ENCODE measurements around the gene LGSN. TPM values are rescaled to one million over a fixed set of nuclear protein-coding genes. Genes with fewer than 3 reads are reported as not detected.

LGSN gene
- total and polyA plus RNA-seq, 2 of the 13 experiments (the other 11 are each of a cell fraction or from before 2014, with no cell fraction given): 0.13 to 0.63 TPM

DNA sequence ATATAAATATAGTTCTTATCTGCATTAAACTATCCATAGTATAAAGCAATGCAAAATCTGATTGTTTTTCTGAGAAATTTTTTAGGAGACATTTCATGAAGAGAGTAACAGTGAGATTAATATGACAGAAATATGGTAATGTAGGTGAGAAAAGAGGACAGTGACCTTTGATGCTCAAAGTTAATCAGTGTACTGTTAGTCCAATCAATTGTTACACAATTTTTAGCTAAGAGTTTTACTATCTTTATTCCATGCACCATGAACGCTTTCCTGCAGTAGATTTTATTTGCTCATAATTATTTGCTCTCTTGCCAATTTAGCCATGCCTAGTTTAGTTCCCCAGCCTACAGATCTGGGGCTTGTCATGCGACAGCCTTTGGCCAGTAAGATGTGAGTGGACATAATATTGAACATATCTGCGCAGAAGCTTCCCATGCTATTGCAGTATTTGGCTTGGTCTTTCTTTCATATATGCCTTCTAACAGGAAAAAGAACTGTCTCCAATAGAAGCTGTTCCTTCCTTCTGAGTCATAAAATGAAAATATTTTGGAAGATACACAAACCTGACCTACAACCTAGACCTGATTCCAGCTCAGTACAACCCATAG lies 69.8 kb downstream of the LGSN start:
- H2AFZ ChIP-seq (ENCODE audit: low read length): no peak overlapping the region
- intact Hi-C loops (cut with micrococcal nuclease; ENCODE audit: unreplicated experiment): no loop called here
- no peaks in the 10 kb centered on the region for H3K79me2 ChIP-seq (ENCODE audit: insufficient read depth, low read length)
- WGBS (ENCODE audit: low lambda C conversion rate): 31% methylated on average over 3 of the region's 3 CpGs
- BruUV-seq (replicated peaks): no TSS peak
- CTCF ChIA-PET (ENCODE audit: low intra/inter-chr PET ratio, low total read pairs): no interaction called here
- 0 out of 2 replicates have a peak, but pooled peaks cover 4% of the 10 kb centered on the region for H3K4me1 ChIP-seq (ENCODE audit: insufficient read depth, low read length)
- H3K36me3 ChIP-seq (replicated peaks in 1 of 2; ENCODE audit: control insufficient read depth in 1 of 2, insufficient read depth in 2 of 2, low read length in 2 of 2): no peaks in the 10 kb centered on the region
- in situ Hi-C loops (cut with HindIII; ENCODE audit: extremely low pct_ligation_motif_present, low pct_unique_long_range_greater_than_20kb): no loop called here
- H3K27ac ChIP-seq (ENCODE audit: extremely low read length, insufficient read depth, low read length): no peak overlapping the region
- no peaks in the 10 kb centered on the region for H3K27me3 ChIP-seq (ENCODE audit: control insufficient read depth in 1 of 2, insufficient read depth in 2 of 2, low read length in 2 of 2)
- H3K9ac ChIP-seq (ENCODE audit: insufficient read depth, low read depth, low read length): no peak overlapping the region
- H3K4me3 ChIP-seq (replicated peaks in 1 of 3; ENCODE audit: insufficient read depth in 1 of 3, low read depth in 2 of 3, low read length in 3 of 3): no peak overlapping the region
- H4K20me1 ChIP-seq (ENCODE audit: insufficient read depth, low read length): no peaks in the 10 kb centered on the region
- DNase-seq (ENCODE audit: low spot score) (no peak), FAIRE-seq (no peak), ATAC-seq (no peak)
- TF ChIP-seq, protein P1, sequence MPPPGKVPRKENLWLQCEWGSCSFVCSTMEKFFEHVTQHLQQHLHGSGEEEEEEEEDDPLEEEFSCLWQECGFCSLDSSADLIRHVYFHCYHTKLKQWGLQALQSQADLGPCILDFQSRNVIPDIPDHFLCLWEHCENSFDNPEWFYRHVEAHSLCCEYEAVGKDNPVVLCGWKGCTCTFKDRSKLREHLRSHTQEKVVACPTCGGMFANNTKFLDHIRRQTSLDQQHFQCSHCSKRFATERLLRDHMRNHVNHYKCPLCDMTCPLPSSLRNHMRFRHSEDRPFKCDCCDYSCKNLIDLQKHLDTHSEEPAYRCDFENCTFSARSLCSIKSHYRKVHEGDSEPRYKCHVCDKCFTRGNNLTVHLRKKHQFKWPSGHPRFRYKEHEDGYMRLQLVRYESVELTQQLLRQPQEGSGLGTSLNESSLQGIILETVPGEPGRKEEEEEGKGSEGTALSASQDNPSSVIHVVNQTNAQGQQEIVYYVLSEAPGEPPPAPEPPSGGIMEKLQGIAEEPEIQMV (CRISPR knock-in tag; IDR thresholded peaks at IDR 0.05; ENCODE audit: low read depth): no peak
- TF ChIP-seq ZNF619 (CRISPR knock-in tag; IDR thresholded peaks at IDR 0.05) (no peak), SATB2 (CRISPR knock-in tag; IDR thresholded peaks at IDR 0.05) (no peak)
- H3K4me2 ChIP-seq (ENCODE audit: low read depth, low read length): no peak overlapping the region
- POLR2A ChIA-PET: no interaction called here
- H3K9me3 ChIP-seq (ENCODE audit: low read length): no peaks in the 10 kb centered on the region

DNA sequence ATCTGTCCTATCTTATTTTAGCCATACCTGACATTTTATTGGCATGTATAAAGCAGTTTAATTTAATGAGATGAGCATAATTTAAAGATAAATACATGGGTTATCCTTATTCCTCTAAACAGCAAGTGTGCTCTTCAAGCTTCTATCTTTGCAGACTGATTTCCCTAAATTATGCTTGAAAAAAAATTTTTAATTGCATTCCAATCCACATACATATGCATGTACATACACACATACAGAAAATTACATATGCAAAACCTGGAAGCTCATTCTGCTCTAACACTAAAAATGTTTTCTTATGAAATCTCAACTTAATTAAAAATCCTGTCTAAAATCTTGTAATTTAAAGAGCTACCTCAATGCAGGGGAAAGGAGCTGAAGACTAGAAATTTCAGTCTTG lies 73.2 kb downstream of the LGSN start:
- ChIA-PET POLR2A (no interaction called here), CTCF (ENCODE audit: low intra/inter-chr PET ratio, low total read pairs) (no interaction called here)
- DNase-seq (ENCODE audit: low spot score): no peak
- Histone ChIP-seq H3K4me3 (replicated peaks in 1 of 3; ENCODE audit: insufficient read depth in 1 of 3, low read depth in 2 of 3, low read length in 3 of 3) (no peak overlapping the region), H3K4me1 (ENCODE audit: insufficient read depth, low read length) (0 out of 2 replicates have a peak, but pooled peaks cover 4% of the 10 kb centered on the region), H3K9me3 (ENCODE audit: low read length) (no peaks in the 10 kb centered on the region), H2AFZ (ENCODE audit: low read length) (no peak overlapping the region), H3K27ac (ENCODE audit: extremely low read length, insufficient read depth, low read length) (no peak overlapping the region), H3K9ac (ENCODE audit: insufficient read depth, low read depth, low read length) (no peak overlapping the region), H3K79me2 (ENCODE audit: insufficient read depth, low read length) (no peaks in the 10 kb centered on the region), H3K27me3 (ENCODE audit: control insufficient read depth in 1 of 2, insufficient read depth in 2 of 2, low read length in 2 of 2) (no peaks in the 10 kb centered on the region), H4K20me1 (ENCODE audit: insufficient read depth, low read length) (no peaks in the 10 kb centered on the region), H3K36me3 (replicated peaks in 1 of 2; ENCODE audit: control insufficient read depth in 1 of 2, insufficient read depth in 2 of 2, low read length in 2 of 2) (no peaks in the 10 kb centered on the region), H3K4me2 (ENCODE audit: low read depth, low read length) (no peak overlapping the region)
- FAIRE-seq: no peak
- intact Hi-C loops (cut with micrococcal nuclease; ENCODE audit: unreplicated experiment): no loop called here
- no peak for ATAC-seq
- BruUV-seq (replicated peaks): no TSS peak
- in situ Hi-C loops (cut with HindIII; ENCODE audit: extremely low pct_ligation_motif_present, low pct_unique_long_range_greater_than_20kb): no loop called here
- TF ChIP-seq MEF2D (CRISPR knock-in tag; IDR thresholded peaks at IDR 0.05) (no peak), ARHGAP35 (CRISPR knock-in tag; IDR thresholded peaks at IDR 0.05; ENCODE audit: borderline replicate concordance) (no peak), PITX1 (CRISPR knock-in tag; IDR thresholded peaks at IDR 0.05) (no peak), ZNF510 (CRISPR knock-in tag; IDR thresholded peaks at IDR 0.05; ENCODE audit: low read depth) (no peak), ZNF3 (CRISPR knock-in tag; IDR thresholded peaks at IDR 0.05) (no peak), HMG20B (CRISPR knock-in tag; conservative IDR thresholded peaks at IDR 0.05) (no peak), NCOA5 (CRISPR knock-in tag; IDR thresholded peaks at IDR 0.05) (no peak)
- TF ChIP-seq, protein P2, sequence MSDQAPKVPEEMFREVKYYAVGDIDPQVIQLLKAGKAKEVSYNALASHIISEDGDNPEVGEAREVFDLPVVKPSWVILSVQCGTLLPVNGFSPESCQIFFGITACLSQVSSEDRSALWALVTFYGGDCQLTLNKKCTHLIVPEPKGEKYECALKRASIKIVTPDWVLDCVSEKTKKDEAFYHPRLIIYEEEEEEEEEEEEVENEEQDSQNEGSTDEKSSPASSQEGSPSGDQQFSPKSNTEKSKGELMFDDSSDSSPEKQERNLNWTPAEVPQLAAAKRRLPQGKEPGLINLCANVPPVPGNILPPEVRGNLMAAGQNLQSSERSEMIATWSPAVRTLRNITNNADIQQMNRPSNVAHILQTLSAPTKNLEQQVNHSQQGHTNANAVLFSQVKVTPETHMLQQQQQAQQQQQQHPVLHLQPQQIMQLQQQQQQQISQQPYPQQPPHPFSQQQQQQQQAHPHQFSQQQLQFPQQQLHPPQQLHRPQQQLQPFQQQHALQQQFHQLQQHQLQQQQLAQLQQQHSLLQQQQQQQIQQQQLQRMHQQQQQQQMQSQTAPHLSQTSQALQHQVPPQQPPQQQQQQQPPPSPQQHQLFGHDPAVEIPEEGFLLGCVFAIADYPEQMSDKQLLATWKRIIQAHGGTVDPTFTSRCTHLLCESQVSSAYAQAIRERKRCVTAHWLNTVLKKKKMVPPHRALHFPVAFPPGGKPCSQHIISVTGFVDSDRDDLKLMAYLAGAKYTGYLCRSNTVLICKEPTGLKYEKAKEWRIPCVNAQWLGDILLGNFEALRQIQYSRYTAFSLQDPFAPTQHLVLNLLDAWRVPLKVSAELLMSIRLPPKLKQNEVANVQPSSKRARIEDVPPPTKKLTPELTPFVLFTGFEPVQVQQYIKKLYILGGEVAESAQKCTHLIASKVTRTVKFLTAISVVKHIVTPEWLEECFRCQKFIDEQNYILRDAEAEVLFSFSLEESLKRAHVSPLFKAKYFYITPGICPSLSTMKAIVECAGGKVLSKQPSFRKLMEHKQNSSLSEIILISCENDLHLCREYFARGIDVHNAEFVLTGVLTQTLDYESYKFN (CRISPR knock-in tag; conservative IDR thresholded peaks at IDR 0.05): no peak
- TF ChIP-seq, protein P3, sequence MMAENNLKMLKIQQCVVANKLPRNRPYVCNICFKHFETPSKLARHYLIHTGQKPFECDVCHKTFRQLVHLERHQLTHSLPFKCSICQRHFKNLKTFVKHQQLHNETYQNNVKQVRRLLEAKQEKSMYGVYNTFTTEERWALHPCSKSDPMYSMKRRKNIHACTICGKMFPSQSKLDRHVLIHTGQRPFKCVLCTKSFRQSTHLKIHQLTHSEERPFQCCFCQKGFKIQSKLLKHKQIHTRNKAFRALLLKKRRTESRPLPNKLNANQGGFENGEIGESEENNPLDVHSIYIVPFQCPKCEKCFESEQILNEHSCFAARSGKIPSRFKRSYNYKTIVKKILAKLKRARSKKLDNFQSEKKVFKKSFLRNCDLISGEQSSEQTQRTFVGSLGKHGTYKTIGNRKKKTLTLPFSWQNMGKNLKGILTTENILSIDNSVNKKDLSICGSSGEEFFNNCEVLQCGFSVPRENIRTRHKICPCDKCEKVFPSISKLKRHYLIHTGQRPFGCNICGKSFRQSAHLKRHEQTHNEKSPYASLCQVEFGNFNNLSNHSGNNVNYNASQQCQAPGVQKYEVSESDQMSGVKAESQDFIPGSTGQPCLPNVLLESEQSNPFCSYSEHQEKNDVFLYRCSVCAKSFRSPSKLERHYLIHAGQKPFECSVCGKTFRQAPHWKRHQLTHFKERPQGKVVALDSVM (CRISPR knock-in tag; IDR thresholded peaks at IDR 0.05): no peak

Data from HepG2 (cell line).